SK-MEL-5 (cell line): ENCODE data around the gene CAMK1D. TPM values are rescaled to one million over a fixed set of nuclear protein-coding genes. Genes with fewer than 3 reads are reported as not detected.

ENCODE experiments used
- DNase-seq: peaks from one replicate; pipeline ENCODE4 v3.0.0-alpha.2; 2016; ENCODE audit warnings: low read depth, low spot score
- in situ Hi-C: cut with HindIII; loops from 2 replicates; pipeline ENCODE4 v1.10.0; 2016; ENCODE audit warnings: low sequenced_read_pairs, high pct_unique_total_duplicates, low pct_unique_long_range_greater_than_20kb
- total RNA-seq: library from RNA; depleted of rRNA; stranded (reverse); fragments of >200 nt; shearing (Covaris generic); gene quantifications from 2 replicates; pipeline ENCODE4 v1.2.3, GENCODE V29; 2014

Gene CAMK1D
- total RNA-seq, 1 experiment from 2014 or later: 0.37 TPM

DNA sequence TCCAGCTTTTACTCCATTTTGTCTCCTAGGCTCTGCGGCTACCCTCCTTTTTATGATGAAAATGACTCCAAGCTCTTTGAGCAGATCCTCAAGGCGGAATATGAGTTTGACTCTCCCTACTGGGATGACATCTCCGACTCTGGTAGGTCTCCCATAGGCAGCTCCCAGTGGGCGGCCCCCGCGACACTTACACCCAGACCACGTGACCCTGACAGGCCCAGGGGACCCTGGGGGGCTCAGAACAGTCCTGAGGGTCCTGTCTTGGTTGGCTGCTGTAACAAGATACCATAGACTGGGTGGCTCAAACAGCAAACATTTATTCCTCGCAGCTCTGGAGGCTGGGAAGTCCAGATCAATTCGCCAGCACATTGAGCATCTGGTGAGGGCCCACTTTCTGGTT, 464.8 kb downstream of the CAMK1D start:
- in situ Hi-C loops: no loop called here
- no peak for DNase-seq

DNA sequence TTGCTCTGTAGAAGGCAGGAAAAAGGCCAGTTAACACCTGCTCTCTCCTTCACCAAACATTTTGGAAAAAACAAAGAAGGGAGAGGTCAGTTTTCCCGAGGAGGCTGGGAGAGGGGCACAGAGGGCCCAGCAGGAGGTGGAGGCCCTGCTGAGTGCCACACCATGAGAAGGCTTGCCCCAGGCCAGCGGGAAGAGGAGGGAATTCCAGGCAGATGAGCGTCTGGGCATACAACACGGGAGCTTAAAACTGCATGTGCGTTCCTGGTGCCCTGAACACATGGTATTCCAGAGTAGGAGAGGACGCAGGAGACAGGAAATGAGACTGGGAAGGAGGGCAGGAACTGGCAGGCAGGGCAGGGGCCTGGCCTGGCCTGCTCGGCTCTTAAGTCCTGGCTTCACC, 469.7 kb downstream of the CAMK1D start:
- DNase-seq: no peak
- in situ Hi-C loops: no loop called here

DNA sequence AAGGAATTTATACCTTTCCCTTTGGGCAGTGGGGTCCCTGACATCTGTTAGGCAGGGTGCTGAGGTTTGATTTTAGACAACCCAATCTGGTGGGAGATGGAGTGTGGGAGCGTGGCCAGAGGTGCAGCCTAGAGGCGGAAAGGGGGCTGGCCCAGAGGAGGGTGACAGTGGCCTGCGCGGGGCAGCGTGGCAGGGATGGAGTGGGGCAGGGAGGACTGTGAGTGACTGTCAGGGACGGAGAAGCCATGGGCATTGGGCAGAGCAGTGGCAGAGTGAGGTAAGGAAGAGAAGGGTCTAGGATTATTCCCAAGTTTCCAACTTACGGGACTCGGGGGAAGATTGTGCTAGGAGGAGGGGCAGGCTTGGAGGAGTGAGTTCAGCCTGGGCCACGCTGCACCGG, 470.3 kb downstream of the CAMK1D start:
- in situ Hi-C loops: no loop called here
- DNase-seq: no peak

DNA sequence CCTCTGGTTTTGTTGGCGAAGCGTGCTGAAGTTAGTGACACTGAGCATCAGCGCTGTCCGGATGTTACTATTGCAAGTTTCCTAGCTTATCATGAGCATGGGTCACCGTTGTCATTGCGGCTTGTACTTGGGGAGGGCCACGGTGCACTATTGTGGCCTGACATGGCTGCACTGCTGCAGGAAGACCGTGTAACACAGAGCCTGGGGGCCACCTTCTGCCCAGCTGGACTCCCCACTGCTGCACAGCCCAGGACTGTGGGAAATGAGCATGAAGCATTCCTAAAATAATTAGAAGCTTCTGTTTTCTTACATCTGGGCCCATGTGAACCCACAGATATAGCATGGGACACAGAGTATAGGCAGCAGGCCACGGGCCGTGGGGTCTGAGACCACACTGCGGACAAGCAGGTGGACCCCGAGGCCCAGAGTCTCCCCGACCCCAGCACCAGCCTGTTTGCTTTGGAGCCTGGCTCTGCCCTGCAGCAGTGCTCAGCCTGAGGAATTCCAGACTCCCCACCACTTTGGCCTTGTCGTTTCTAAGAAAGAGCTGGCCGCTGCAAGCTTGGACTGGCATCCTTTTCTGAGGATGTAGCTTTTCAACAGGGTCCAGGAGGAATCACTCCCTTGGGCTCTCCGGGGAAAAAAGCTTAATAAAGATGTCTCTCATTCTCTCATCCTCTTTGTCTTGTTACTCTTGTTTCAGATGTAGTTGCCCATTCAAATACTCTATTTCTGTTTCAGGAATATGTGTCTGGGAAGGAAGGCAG, 473.0 kb downstream of the CAMK1D start:
- DNase-seq: no peak
- in situ Hi-C loops: no loop called here

- in situ Hi-C loops: no loop called here
- no peak for DNase-seq
Measured at GRCh38 chr10:12822893-12823170, 473.5 kb downstream of the CAMK1D start.

DNA sequence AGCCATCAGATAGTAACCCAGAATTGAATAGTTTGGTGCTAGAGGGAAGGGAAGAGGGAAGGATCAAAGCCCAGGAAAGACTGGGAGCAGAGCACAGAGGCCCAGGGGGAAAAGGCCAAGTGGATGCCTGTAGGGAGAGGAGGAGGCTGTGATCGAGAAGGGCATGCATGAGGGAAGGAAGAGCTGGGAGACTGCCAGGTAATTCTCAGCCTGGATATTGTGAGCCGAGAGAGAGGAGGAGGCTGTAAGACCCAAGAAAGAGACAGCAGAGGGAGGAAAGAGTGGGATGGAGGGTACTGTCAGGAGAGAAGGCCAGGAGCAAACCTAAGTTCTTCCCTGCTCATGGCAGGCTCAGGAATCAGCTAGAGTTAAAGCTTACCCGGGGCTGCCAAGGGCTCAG, 474.0 kb downstream of the CAMK1D start:
- in situ Hi-C loops: no loop called here
- no peak for DNase-seq

DNA sequence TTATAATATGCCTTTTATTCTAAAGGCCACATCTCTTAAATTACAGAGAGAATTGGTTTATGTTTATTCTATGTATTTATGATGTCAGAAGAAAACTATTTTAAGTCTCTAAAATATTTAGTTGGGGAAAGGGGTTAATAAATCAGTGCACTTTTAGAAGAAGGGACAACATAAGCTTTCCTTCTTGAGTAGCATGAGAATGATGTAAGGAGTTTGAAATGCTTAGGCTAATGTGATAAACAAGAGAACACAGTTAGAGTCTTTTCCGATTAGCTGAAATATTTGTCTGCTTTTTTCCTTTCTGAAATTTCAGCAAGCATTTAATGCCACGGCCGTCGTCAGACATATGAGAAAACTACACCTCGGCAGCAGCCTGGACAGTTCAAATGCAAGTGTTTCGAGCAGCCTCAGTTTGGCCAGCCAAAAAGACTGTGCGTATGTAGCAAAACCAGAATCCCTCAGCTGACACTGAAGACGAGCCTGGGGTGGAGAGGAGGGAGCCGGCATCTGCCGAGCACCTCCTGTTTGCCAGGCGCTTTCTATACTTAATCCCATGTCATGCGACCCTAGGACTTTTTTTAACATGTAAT, 476.0 kb downstream of the CAMK1D start:
- no peak for DNase-seq
- in situ Hi-C loops: no loop called here

DNA sequence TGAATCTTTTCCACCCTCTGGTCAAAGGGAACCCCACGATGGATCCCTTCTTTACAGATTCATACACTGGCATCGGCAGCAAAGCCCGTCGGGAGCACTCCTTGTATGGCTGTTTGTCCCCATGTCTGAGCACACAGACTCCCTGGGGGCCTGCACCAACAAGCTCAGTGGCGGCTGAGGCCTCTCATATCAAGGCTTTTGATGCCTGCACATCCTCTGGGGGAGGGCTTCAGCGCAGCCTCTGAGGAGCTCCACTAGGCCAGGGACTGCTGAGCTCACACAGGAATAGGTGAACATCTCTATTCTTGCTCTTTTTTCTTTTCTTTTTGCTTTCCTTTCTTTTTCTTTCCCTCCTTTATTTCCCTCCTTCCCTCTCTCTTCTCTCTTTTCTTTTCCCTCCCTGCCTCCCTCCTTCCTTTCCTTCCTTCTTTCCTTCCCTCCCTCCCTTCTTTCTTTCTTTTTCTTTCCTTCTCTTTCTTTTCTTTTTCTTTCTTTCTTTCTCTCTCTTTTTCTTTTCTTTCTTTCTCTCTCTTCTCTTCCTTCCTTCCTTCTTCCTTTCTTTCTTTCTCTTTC, 477.5 kb downstream of the CAMK1D start:
- in situ Hi-C loops: no loop called here
- no peak for DNase-seq

- DNase-seq: no peak
- in situ Hi-C loops: no loop called here
Measured at GRCh38 chr10:12828736-12829135, 479.4 kb downstream of the CAMK1D start.

GRCh38 chr10:12829831-12830390, 480.6 kb downstream of the CAMK1D start:
- in situ Hi-C loops: no loop called here
- no peak for DNase-seq

- in situ Hi-C loops: no loop called here
- DNase-seq: no peak
Measured at GRCh38 chr10:12832096-12832495, 482.7 kb downstream of the CAMK1D start.

- in situ Hi-C loops: no loop called here
- no peak for DNase-seq
Measured at GRCh38 chr10:12833451-12833850, 484.1 kb downstream of the CAMK1D start.

DNA sequence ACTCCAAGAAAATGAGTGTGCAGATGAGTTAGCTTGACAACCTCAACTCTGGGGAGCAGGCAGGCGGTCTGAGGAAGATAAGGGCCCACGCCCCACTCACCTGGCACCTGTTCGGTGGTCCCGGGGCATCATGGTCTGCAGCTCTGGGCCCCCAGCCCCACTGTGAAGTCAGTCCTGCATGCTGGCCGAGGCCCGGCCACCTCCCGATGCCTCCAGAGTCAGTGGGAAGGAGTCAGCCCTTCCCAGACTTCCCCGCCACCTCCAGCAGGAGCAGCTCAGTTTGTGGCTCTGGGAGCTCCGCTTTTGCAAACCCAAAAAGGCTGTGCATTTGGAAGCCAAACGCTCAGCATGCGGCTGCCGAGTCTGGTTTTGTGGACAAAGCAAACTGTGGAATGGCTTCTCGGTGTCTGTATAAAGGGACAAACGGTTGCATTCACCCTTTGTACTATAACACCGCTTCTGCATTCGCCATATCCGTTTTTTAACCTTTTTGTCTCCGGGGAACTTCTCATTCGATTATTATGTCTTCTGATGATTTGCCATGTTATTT, 484.8 kb downstream of the CAMK1D start:
- in situ Hi-C loops: no loop called here
- DNase-seq: no peak

DNA sequence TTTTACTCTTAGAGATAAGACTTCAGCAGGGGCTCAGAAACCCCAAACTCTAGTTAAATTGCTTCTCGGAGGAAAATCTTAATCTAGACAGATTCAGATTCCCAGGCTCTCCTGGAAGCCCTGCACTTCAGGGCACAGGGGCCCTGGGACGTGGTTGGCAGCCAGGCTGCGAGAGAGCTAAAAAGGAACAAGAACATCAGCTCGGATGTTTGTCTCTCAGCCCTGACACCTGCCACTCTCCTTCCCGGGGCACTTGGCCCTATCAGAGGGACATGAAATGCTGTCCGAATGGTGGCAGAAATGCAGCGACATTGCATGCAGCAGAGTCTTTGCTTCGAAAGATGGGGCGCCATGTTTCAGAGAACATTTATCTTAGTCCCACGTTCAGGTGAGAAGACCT, 485.4 kb downstream of the CAMK1D start:
- no peak for DNase-seq
- in situ Hi-C loops: no loop called here

GRCh38 chr10:12835709-12836108, 486.4 kb downstream of the CAMK1D start:
- DNase-seq: peak; percentile 2
- in situ Hi-C loops: no loop called here

DNA sequence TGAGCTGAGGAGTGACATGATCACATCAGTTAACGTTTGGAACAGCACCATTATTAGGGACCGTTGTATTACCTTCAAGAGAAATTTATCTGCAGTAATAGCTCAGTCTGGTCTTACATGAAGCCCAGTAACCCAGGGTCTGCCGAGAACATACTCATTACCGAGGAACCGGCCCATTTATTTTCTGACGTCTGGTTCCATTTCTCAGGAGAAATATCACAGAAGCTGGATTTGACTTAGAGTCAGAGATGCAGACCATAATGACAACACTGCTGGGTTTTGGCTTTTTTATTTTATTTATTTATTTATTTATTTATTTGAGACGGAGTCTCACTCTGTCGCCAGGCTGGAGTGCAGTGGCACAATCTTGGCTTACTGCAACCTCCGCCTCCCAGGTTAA, 489.0 kb downstream of the CAMK1D start:
- in situ Hi-C loops: no loop called here
- no peak for DNase-seq

DNA sequence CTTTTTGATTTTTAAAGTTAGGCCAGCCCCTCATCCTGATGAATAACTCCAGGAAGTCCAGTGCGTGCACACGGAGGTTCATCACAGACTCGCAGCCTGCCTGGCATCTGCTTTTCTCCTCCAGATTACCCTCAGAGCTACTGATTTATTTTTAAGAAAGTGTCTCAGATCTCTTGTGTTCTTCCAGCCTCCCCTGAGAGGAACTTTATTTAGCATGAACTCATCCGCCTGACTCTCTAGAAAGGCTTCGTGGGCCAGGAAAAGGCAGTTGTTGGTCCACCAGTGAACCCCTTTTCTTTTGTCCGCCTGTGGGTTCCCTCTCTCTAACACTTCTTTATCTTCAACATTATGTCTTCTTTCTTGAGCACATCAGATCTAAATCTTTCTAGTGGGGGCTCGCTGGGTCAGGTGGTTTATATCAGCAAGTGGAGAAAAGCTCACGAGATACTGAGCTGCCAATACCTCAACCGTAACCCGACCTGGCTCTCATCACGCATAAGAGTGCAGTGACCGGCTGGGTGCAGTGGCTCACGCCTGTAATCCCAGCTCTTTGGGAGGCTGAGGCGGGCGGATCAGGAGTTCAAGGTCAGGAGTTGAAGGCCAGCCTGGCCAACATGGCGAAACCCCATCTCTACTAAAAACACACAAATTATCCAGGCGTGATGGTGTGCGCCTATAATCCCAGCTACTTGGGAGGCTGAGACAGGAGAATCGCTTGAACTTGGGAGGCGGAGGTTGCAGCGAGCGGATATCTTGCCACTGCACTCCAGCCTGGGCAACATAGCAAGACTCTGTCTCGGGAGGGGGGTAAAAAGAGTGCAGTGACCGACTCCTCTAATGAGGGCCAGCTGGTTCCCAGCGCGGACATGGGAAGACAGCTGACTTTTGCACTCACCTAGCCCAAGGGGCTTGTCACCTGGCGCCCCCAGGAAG, 489.9 kb downstream of the CAMK1D start:
- in situ Hi-C loops: no loop called here
- no peak for DNase-seq
